A673 (cell line): ENCODE measurements around the gene PARP8. TPM values are rescaled to one million over a fixed set of nuclear protein-coding genes. Genes with fewer than 3 reads are reported as not detected.
"Not testable (repeated sequence)": the region's sequence is repeated elsewhere in the genome, so short reads cannot be mapped to it uniquely, and the experiment has no call there.

Experiments used
- BruUV-seq: library from RNA; stranded (reverse); fragments of 400-500 nt; replicated peaks from 2 replicates; lab custom pipeline; 2021; lab: Mats Ljungman, UMichigan
- CTCF ChIA-PET: fragments of 300-600 bp; sonication (Branson Sonifier 250); formaldehyde crosslinking; loops from one replicate; lab custom pipeline; 2022; ENCODE audit warnings: antibody characterized with exemption; lab: Charles Lee
- POLR2A ChIA-PET: fragments of 300-600 bp; sonication (Branson Sonifier 250); formaldehyde crosslinking; loops from one replicate; lab custom pipeline; 2022; ENCODE audit warnings: antibody characterized with exemption; ENCODE audit not compliant: low non-redundant PET; lab: Charles Lee
- DNase-seq: peaks from one replicate; pipeline ENCODE4 v3.0.0-alpha.2; 2015; ENCODE audit warnings: low spot score
- H3K27ac ChIP-seq: fragments of 200-600 bp; sonication (generic); 2 replicates; pipeline ENCODE4 v1.5.1; 2016; ENCODE audit warnings: mixed run types, low read depth, mild to moderate bottlenecking, mixed read lengths, antibody characterized with exemption, low read length; ENCODE audit not compliant: poor library complexity, severe bottlenecking
- H3K27me3 ChIP-seq: fragments of 200-600 bp; sonication (generic); replicated peaks from 2 replicates; pipeline ENCODE4 v1.6.1; 2017; ENCODE audit warnings: mixed run types, low read depth, mild to moderate bottlenecking, mixed read lengths, antibody characterized with exemption, low read length; ENCODE audit not compliant: insufficient read depth, poor library complexity
- H3K36me3 ChIP-seq: fragments of 200-600 bp; sonication (generic); 2 replicates; pipeline ENCODE4 v1.6.1; 2016; ENCODE audit warnings: mixed run types, mild to moderate bottlenecking, mixed read lengths, antibody characterized with exemption, low read length; ENCODE audit not compliant: insufficient read depth, poor library complexity, severe bottlenecking
- H3K4me1 ChIP-seq: fragments of 200-600 bp; sonication (generic); 2 replicates; pipeline ENCODE4 v1.6.1; 2017; ENCODE audit warnings: mixed run types, mild to moderate bottlenecking, mixed read lengths, antibody characterized with exemption, low read length; ENCODE audit not compliant: insufficient read depth, poor library complexity, severe bottlenecking
- H3K4me3 ChIP-seq: fragments of 200-600 bp; sonication (generic); 2 replicates; pipeline ENCODE4 v1.5.1; 2016; ENCODE audit warnings: low read depth, mixed run types, mild to moderate bottlenecking, mixed read lengths, low read length; ENCODE audit not compliant: poor library complexity, severe bottlenecking
- H3K9me3 ChIP-seq: fragments of 200-600 bp; sonication (generic); 2 replicates; pipeline ENCODE4 v1.6.1; 2016; ENCODE audit warnings: mixed run types, low read depth, mild to moderate bottlenecking, mixed read lengths, antibody characterized with exemption, low read length; ENCODE audit not compliant: poor library complexity, severe bottlenecking
- CTCF ChIP-seq: fragments of 300-800, 200-600 bp; sonication (generic); conservative IDR thresholded peaks from 2 replicates; pipeline ENCODE4 v1.5.1; 2017; ENCODE audit warnings: low read depth, mild to moderate bottlenecking, antibody characterized with exemption, low read length, moderate library complexity, mixed read lengths
- EZH2 ChIP-seq: fragments of 200-600 bp; sonication (generic); IDR thresholded peaks from 2 replicates; pipeline ENCODE4 v1.6.1; 2017; ENCODE audit warnings: borderline replicate concordance, low read depth, mild to moderate bottlenecking, mixed read lengths, antibody characterized with exemption, low read length; ENCODE audit not compliant: poor library complexity, severe bottlenecking
- intact Hi-C: fragments of 100-400 bp; cut with micrococcal nuclease; formaldehyde crosslinking; loops from one replicate; pipeline ENCODE4 v1.10.0; 2022; ENCODE audit not compliant: unreplicated experiment
- total RNA-seq: library from RNA; stranded (reverse); gene quantifications from 2 replicates; pipeline ENCODE4 v1.2.3, GENCODE V29; 2021

PARP8 gene
- total RNA-seq, 1 experiment from 2014 or later = 18.0 TPM

GRCh38 chr5:50767588-50767987 is 101.2 kb downstream of the PARP8 start:
- H3K36me3 ChIP-seq = no peaks in the 10 kb centered on the region
- H3K4me1 ChIP-seq = no peaks in the 10 kb centered on the region
- no peaks in the 10 kb centered on the region for H3K27me3 ChIP-seq
- DNase-seq = no peak
- no peak overlapping the region for H3K4me3 ChIP-seq
- CTCF ChIA-PET = no interaction called here
- BruUV-seq = no TSS peak
- H3K27ac ChIP-seq = no peak overlapping the region
- TF ChIP-seq CTCF = no peak
- intact Hi-C loops = no loop called here
- H3K9me3 ChIP-seq = no peaks in the 10 kb centered on the region
- POLR2A ChIA-PET = no interaction called here

- H3K4me1 ChIP-seq = no peaks in the 10 kb centered on the region
- no peak for DNase-seq
- H3K4me3 ChIP-seq = no peak overlapping the region
- CTCF ChIA-PET = no interaction called here
- no peak for TF ChIP-seq EZH2
- TF ChIP-seq CTCF = no peak
- no peak overlapping the region for H3K27ac ChIP-seq
- no peaks in the 10 kb centered on the region for H3K36me3 ChIP-seq
- intact Hi-C loops = no loop called here
- no TSS peak for BruUV-seq
- peaks cover 6% of the 10 kb centered on the region for H3K9me3 ChIP-seq
- no peaks in the 10 kb centered on the region for H3K27me3 ChIP-seq
- POLR2A ChIA-PET = no interaction called here
These were observed 102.2 kb downstream of the PARP8 start for GRCh38 chr5:50768634-50769033.

GRCh38 chr5:50770441-50770840 is 104.0 kb downstream of the PARP8 start:
- H3K4me1 ChIP-seq = no peaks in the 10 kb centered on the region
- no peak for TF ChIP-seq EZH2
- TF ChIP-seq CTCF = no peak
- DNase-seq = no peak
- BruUV-seq = no TSS peak
- ChIA-PET CTCF (no interaction called here), POLR2A (no interaction called here)
- intact Hi-C loops = no loop called here
- no peaks in the 10 kb centered on the region for H3K27me3 ChIP-seq
- H3K36me3 ChIP-seq = no peaks in the 10 kb centered on the region
- H3K4me3 ChIP-seq = no peak overlapping the region
- H3K27ac ChIP-seq = no peak overlapping the region
- H3K9me3 ChIP-seq = peaks cover 6% of the 10 kb centered on the region

DNA sequence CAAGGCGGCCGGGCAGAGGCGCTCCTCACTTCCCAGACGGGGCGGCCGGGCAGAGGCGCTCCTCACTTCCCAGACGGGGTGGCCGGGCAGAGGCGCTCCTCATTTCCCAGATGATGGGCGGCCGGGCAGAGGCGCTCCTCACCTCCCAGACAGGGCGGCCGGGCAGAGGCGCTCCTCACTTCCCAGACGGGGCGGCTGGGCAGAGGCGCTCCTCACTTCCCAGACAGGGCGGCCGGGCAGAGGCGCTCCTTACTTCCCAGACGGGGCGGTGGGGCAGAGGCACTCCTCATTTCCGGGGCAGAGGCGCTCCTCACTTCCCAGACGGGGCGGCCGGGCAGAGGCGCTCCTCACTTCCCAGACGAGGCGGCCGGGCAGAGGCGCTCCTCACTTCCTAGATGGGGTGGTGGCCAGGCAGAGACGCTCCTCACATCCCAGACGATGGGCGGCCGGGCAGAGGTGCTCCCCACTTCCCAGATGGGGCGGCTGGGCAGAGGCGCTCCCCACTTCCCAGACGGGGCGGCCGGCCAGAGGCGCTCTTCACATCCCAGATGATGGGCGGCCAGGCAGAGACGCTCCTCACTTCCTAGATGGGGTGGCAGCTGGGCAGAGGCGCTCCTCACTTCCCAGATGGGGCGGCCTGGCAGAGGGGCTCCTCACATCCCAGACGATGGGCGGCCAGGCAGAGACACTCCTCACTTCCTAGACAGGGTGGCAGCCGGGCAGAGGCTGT is 108.2 kb downstream of the PARP8 start:
- H3K9me3 ChIP-seq, intact Hi-C loops, DNase-seq, H3K27me3 ChIP-seq, CTCF ChIA-PET, H3K4me3 ChIP-seq, H3K4me1 ChIP-seq, POLR2A ChIA-PET, H3K36me3 ChIP-seq, BruUV-seq, H3K27ac ChIP-seq: not testable (repeated sequence)
